Activated naive CD8-positive, alpha-beta T cell treated with anti-CD3 and anti-CD28 coated beads, Interleukin-2, amount 10 ng/mL, durations not matched to agents 7 days and 5 days (primary cell): ENCODE measurements around the gene CATSPERD. TPM values are rescaled to one million over a fixed set of nuclear protein-coding genes. Genes with fewer than 3 reads are reported as not detected.
A peak's percentile ranks its signal among the peaks of the same experiment; 100 is the strongest.

Experiments used
- ATAC-seq: fragments of 150-1000 bp; cut with Tn5 transposase; one replicate; pipeline ENCODE4 v1.10.0; 2021; ENCODE audit warnings: low read depth, moderate library complexity
- POLR2A ChIA-PET: fragments of 350-600 bp; sonication (Branson Sonifier 250); formaldehyde crosslinking; loops from one replicate; lab custom pipeline; 2021; ENCODE audit warnings: antibody characterized with exemption; lab: Charles Lee
- DNase-seq: peaks from one replicate; pipeline ENCODE4 v3.0.0; 2021
- H3K27ac Mint-ChIP-seq: one replicate; pipeline ENCODE4 v1.8.0; 2022; ENCODE audit warnings: mild to moderate bottlenecking, mixed read lengths
- H3K27me3 Mint-ChIP-seq: one replicate; pipeline ENCODE4 v1.8.0; 2022; ENCODE audit warnings: mild to moderate bottlenecking, moderate library complexity, mixed read lengths
- H3K36me3 Mint-ChIP-seq: one replicate; pipeline ENCODE4 v1.8.0; 2021; ENCODE audit warnings: mild to moderate bottlenecking, mixed read lengths
- H3K4me1 Mint-ChIP-seq: one replicate; pipeline ENCODE4 v1.8.0; 2021; ENCODE audit warnings: mixed read lengths
- H3K4me3 Mint-ChIP-seq: one replicate; pipeline ENCODE4 v1.8.0; 2022; ENCODE audit warnings: mild to moderate bottlenecking, moderate library complexity, mixed read lengths
- H3K9me3 Mint-ChIP-seq: one replicate; pipeline ENCODE4 v1.8.0; 2021; ENCODE audit warnings: mixed read lengths
- total RNA-seq, 2 experiments: library from RNA; stranded (reverse); gene quantifications; one replicate each; pipeline ENCODE4 v1.2.3, GENCODE V29; 2021

Gene CATSPERD, protein sequence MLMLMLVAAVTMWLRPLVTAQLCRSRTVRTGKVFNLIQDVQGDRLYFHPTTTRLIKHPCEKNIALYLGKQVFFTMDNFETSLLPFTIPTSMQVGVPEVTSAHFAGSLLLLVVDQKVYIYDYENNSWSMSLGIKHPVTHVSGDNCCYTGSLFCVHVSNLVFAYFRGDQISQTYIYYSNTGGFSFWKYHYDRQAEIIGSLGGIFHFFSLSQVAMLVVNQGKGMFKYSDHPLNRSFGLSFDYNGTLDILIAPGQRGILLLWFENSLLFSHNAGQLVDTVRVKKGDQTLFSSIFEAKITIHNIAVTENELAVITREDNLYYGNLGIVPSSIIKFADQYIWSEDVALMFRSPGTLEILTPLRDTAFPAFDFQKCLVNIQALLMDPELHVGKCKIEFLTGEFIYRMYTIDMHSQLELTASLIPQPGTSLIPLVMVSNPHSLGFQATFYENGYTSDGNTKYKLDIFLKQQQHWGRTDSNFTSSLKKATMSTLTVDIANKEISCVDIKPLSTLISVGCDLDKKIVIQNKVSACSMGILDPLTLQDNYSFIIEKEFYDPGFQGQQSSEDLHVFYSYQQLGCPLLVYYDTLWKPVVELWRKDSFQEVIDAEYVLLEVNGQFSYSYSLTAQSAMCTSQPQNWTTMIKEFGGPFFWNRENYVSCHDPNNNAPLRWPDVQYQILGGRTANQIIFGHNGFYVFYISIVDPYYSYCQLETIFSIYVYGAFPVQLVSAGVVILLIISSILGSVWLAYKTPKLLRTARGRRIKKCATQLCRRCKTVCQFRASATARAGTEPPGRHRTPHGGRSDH
- not detected for total RNA-seq

DNA sequence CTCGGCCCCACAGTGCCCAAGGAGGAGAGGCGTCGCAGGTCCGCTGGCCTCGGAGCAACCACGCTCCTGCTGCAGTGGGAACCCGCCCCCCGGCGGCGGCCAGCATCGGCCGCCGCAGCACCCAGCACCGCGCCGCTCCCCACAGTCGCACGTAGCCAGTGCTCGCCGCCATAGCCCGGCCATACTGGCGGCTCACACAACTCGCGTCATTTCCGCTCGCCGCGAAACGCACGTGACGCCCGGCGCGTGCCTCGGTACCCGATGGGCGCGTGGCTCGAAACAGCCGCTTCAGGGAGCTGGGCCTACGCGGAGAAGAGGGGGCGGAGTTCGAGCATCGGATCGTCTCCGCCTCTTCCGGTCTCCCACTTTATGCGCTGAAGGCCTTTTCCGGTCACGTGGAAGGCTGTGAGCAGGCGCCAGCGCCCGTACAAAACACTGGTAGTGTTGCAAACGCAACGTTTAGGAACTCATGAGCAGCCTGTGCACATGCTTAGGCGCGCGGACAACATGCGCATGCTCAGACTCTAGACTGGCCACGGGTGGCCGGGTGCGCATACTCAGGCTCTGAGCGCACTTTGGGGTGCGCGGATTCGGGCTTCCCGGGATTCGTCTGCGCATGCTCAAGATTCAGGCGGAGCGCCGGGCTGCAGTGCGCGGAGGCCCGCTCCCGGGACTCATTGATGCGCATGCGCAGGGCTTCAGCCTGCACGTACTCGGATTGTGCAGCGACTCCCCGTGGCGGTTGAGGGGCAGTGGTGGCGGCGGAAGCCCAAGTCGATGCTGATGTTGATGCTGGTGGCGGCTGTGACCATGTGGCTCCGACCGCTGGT, at the start of gene CATSPERD, which contains the start of gene LONP1:
CATSPERD (plus strand) TSS at position 677 of the 830 bp plus-strand sequence; CDS start at position 778, 101 bp downstream.
LONP1 (minus strand) TSS at position 186 of the 830 bp plus-strand sequence; CDS start at position 172, 14 bp downstream.
- H3K4me3 Mint-ChIP-seq: peak within 1 kb of the TSS; percentile 97

DNA sequence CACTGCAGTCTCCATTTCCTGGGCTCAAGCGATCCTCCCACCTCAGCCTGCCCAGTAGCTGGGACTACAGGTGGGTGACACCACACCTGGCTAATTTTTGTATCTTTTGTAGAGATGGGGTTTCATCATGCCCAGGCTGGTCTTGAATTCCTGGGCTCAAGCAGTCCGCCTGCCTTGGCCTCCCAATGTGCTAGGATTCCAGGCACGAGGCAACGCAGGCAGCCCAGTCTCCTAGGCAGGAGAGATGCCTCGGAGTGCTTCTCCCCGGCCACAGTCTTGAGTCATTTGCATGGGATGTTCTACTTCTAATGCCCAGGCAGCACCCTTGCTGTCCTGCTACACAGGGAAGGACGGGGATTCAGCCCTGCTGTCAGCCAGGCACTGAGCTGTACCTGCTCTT, 48.8 kb upstream of the CATSPERD start:
- peaks cover 1% of the 10 kb centered on the region for H3K9me3 Mint-ChIP-seq
- POLR2A ChIA-PET: no interaction called here
- H3K4me3 Mint-ChIP-seq: no peak overlapping the region
- ATAC-seq (no peak), DNase-seq (no peak)
- no peaks in the 10 kb centered on the region for H3K27me3 Mint-ChIP-seq
- peaks cover 17% of the 10 kb centered on the region for H3K36me3 Mint-ChIP-seq
- peaks cover 3% of the 10 kb centered on the region for H3K4me1 Mint-ChIP-seq
- no peak overlapping the region for H3K27ac Mint-ChIP-seq

More for the DNA sequence above, at the start of gene CATSPERD, which contains the start of gene LONP1:
- Mint-ChIP-seq H3K27ac (peak within 1 kb of the TSS; percentile 95), H3K4me1 (peaks cover 20% of the 10 kb centered on the region), H3K36me3 (peaks cover 20% of the 10 kb centered on the region), H3K27me3 (peaks cover 3% of the 10 kb centered on the region), H3K9me3 (no peaks in the 10 kb centered on the region)
- peak; percentile 86 for ATAC-seq
- DNase-seq: peak; percentile 98
- POLR2A ChIA-PET: interaction anchor here (0.5 to 4.6 kb wide), 12 partner anchors 14 to 1631 kb away, joined by 3 to 60 read pairs (median 7); partner anchors contain the start of genes CLPP, DUS3L, KDM4B and NDUFA11

DNA sequence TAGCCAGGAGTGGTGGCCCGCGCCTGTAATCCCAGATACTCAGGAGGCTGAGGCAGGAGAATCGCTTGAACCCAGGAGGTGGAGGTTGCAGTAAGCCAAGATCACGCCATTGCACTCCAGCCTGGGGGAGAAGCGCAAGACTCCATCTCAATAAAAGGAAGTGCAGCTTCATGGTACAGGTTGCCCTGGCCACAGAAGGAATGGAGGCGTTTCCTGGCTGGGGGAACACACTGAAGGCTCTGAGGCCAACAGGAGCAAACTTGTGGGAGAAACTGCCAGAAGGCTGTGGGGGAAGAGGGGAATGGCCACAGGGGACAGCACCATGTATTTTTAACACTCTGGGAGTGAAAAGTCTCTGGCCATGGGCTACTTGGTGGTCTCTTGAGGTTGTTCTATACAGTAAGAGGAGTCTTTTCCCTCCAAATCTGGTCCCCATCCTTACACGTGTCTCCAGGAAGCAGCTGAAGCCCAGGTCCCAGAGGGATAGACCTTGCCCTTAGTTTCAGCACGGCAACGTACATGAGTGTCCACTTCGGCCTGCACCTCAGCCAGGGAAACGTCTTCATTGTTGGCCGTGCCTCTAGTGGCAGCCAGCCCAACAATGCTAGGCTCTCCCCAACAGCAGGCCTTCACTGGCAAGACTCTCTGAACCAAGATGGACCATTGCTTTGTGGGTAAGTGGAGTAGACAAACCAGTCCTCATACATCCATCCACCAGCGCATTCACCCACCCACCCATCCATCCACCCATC, 47.6 kb upstream of the CATSPERD start:
- no peak for ATAC-seq
- no peak overlapping the region for H3K4me3 Mint-ChIP-seq
- peaks cover 1% of the 10 kb centered on the region for H3K9me3 Mint-ChIP-seq
- no peak overlapping the region for H3K27ac Mint-ChIP-seq
- POLR2A ChIA-PET: no interaction called here
- H3K4me1 Mint-ChIP-seq: peaks cover 3% of the 10 kb centered on the region
- H3K27me3 Mint-ChIP-seq: no peaks in the 10 kb centered on the region
- no peak for DNase-seq
- H3K36me3 Mint-ChIP-seq: peaks cover 13% of the 10 kb centered on the region

DNA sequence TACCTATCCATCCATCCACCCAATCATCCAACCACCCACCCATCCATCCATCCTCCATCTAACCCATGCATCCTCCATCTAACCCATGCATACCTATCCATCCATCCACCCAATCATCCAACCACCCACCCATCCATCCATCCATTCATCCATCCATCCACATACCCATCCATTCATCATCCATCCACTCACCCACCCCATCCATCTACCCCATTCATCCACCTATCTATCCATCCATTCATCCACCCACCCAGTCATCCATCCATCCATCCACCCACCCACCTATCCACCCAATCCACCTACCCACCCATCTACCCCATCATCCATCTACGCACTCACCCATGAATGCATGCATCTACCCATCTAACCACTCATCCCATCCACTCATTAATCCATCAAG, 46.7 kb upstream of the CATSPERD start:
- POLR2A ChIA-PET: no interaction called here
- Mint-ChIP-seq H3K27ac (no peak overlapping the region), H3K36me3 (peaks cover 13% of the 10 kb centered on the region), H3K4me3 (no peak overlapping the region), H3K4me1 (peaks cover 3% of the 10 kb centered on the region), H3K9me3 (peaks cover 1% of the 10 kb centered on the region), H3K27me3 (no peaks in the 10 kb centered on the region)
- no peak for DNase-seq
- no peak for ATAC-seq

DNA sequence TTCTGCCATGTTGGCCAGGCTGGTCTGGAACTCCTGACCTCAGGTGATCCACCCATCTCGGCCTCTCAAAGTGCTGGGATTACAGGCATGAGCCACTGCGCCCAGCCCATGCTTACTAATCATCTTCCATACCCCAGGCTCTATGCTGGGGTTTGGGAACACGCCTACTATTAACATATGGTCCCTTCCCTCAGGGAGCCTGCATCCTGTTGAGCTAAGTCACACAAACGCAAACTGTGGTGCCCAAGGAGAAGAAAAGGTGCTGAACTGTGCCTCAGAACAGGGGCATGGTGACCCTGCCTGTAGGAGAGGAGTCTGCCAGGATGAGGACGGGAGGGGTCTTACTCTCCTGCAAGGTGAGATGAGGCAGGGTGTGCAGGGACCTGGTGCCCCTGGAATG, 45.7 kb upstream of the CATSPERD start:
- Mint-ChIP-seq H3K4me3 (no peak overlapping the region), H3K4me1 (peaks cover 6% of the 10 kb centered on the region), H3K27ac (no peak overlapping the region), H3K27me3 (no peaks in the 10 kb centered on the region), H3K9me3 (peaks cover 1% of the 10 kb centered on the region), H3K36me3 (peaks cover 8% of the 10 kb centered on the region)
- DNase-seq (no peak), ATAC-seq (no peak)
- POLR2A ChIA-PET: no interaction called here

DNA sequence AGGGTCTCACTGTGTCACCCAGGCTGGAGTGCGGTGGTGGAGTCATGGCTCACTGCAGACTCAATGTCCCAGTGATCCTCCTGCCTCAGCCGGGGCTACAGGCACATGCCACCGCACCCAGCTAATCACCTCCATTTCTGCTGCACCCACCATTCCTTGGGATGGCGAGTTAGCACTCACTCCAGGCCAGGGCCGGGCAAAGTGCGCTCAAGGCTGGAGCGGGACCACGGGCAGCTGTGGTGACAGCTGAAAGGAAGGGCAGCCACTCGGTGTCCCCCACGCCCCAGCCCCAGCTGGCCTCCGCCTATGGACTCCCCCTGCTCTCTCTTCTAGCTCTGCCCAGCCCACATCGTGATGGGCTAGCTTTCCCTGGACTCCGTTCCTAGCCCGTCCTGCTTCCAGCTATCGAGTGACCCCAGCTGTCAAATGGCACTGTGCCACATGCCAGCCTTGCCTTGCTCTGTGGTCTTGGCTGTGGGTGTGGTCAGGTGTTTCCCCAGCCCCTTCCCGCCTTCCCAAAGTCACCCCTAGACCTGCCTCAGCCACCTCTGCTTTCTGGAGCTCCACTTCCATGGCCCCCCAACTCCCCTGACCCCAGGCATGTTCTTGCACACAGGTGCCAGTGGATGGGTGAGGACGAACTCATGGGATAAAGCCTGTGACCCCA, 44.2 kb upstream of the CATSPERD start:
- H3K9me3 Mint-ChIP-seq: peaks cover 1% of the 10 kb centered on the region
- ATAC-seq: no peak
- POLR2A ChIA-PET: interaction anchor here (1.1 to 1.3 kb wide), 3 partner anchors 10 to 54 kb away, joined by 3 to 5 read pairs (median 4); partner anchors contain the start of genes SAFB and SAFB2
- no peaks in the 10 kb centered on the region for H3K27me3 Mint-ChIP-seq
- H3K4me1 Mint-ChIP-seq: peaks cover 9% of the 10 kb centered on the region
- DNase-seq: no peak
- peak overlapping the region; percentile 73 for H3K27ac Mint-ChIP-seq
- no peak overlapping the region for H3K4me3 Mint-ChIP-seq
- H3K36me3 Mint-ChIP-seq: peaks cover 8% of the 10 kb centered on the region

DNA sequence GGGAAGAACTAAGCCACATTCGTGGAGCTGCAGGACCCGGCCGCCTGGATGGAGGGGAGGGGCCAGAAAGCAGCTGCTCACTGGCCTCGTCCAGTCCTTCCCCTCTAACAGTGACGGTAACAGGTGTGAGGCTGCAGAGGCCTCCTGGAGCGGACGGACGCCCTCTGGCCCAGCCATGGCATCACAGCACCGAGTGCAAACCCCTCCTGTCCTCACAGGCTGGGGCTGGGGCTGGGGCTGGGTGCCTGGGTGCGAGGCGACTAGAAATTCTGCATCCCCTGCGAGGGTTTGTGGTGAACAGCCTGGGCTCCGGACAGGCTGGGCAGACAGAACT, 43.7 kb upstream of the CATSPERD start:
- Mint-ChIP-seq H3K9me3 (peaks cover 1% of the 10 kb centered on the region), H3K27ac (no peak overlapping the region), H3K4me1 (peaks cover 13% of the 10 kb centered on the region), H3K36me3 (peaks cover 8% of the 10 kb centered on the region), H3K27me3 (no peaks in the 10 kb centered on the region), H3K4me3 (no peak overlapping the region)
- POLR2A ChIA-PET: interaction anchor here (1.1 to 1.3 kb wide), 3 partner anchors 10 to 54 kb away, joined by 3 to 5 read pairs (median 4); partner anchors contain the start of genes SAFB and SAFB2
- DNase-seq: no peak
- no peak for ATAC-seq

DNA sequence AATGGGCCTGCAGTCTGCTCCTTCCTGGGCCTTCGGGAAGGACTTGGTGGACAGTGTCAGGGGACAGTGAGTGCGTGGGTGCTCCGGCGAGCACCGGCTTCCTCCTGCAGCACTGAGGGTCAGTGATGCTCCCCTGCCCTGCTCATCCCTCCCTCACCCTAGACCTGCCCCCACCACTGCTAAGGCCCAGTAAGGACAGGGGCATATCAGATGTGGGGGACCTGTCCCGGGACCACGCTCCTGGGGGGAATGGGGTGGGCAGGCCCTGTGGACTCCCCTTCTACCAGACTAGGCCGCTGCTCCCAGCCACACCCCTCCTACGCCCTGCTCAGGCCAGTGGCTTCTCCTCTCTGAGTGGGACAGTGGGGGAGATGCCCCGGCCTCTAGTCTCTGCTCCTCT, 43.3 kb upstream of the CATSPERD start:
- H3K4me3 Mint-ChIP-seq: no peak overlapping the region
- H3K27me3 Mint-ChIP-seq: peaks cover 2% of the 10 kb centered on the region
- H3K9me3 Mint-ChIP-seq: peaks cover 1% of the 10 kb centered on the region
- H3K27ac Mint-ChIP-seq: no peak overlapping the region
- ATAC-seq (no peak), DNase-seq (no peak)
- POLR2A ChIA-PET: interaction anchor here (1.1 to 1.3 kb wide), 3 partner anchors 9 to 55 kb away, joined by 3 to 5 read pairs (median 4); partner anchors contain the start of genes SAFB and SAFB2
- peaks cover 8% of the 10 kb centered on the region for H3K36me3 Mint-ChIP-seq
- peaks cover 13% of the 10 kb centered on the region for H3K4me1 Mint-ChIP-seq

DNA sequence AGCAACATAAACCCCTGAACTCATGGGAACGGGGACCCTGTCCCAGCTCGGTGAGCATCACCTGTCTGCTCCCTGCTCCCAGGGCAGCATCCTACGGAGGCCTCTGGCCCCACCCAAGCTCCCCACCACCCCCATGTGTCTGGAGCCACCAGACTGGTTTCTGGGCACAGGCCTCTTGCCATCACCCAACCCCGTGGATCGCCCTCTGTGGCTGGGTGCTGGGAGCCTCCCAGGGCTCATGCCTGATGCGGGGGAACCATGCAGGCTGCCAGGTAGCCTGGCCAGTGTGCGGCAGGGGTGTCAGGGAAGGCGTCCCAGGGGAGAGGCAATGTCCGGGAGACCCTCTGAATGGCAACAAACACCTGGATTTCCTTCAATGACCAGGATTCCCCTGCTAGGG, 42.9 kb upstream of the CATSPERD start:
- POLR2A ChIA-PET: interaction anchor here (1.2 kb wide), 1 partner anchor 55 kb away, joined by 3 read pairs; the partner anchor contains the start of genes SAFB and SAFB2
- Mint-ChIP-seq H3K9me3 (peaks cover 1% of the 10 kb centered on the region), H3K27ac (no peak overlapping the region), H3K27me3 (peaks cover 5% of the 10 kb centered on the region), H3K4me1 (peaks cover 13% of the 10 kb centered on the region), H3K4me3 (no peak overlapping the region), H3K36me3 (peaks cover 8% of the 10 kb centered on the region)
- DNase-seq: no peak
- no peak for ATAC-seq

DNA sequence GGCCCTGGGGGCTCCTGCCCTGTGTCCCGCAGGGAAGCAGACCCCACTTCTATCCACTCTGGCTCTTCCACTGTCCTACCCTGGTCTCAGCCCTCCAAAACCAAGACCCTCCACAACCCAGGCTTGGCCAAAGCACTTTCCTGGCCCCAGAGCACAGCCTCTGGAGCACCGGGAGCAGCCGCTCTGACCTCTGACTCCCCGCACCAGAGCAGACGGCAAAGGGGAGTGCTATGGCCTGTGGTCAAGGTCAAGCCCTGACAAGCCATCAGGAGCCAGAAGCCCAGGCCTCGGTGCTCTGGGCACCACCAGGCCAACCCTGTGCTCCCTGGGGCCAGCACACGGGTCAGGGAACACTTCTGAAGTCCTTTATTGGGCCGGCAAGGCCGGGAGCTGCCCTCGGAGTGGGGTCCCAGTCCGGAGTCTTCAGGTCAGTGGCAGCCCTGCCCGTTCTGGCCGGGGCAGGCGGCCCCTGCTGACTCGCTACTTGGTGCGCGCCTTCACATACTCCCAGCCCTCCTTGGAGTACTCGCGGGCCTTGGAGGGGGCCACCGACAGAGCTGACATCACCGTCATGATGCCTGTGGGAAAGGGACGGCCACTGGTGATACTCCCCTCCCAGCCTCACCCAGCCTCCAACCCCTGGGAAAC, 42.2 kb upstream of the CATSPERD start:
- H3K4me1 Mint-ChIP-seq: peaks cover 13% of the 10 kb centered on the region
- no peak for DNase-seq
- H3K4me3 Mint-ChIP-seq: no peak overlapping the region
- H3K27ac Mint-ChIP-seq: no peak overlapping the region
- ATAC-seq: no peak
- POLR2A ChIA-PET: no interaction called here
- H3K36me3 Mint-ChIP-seq: peaks cover 5% of the 10 kb centered on the region
- peaks cover 1% of the 10 kb centered on the region for H3K9me3 Mint-ChIP-seq
- peaks cover 5% of the 10 kb centered on the region for H3K27me3 Mint-ChIP-seq

DNA sequence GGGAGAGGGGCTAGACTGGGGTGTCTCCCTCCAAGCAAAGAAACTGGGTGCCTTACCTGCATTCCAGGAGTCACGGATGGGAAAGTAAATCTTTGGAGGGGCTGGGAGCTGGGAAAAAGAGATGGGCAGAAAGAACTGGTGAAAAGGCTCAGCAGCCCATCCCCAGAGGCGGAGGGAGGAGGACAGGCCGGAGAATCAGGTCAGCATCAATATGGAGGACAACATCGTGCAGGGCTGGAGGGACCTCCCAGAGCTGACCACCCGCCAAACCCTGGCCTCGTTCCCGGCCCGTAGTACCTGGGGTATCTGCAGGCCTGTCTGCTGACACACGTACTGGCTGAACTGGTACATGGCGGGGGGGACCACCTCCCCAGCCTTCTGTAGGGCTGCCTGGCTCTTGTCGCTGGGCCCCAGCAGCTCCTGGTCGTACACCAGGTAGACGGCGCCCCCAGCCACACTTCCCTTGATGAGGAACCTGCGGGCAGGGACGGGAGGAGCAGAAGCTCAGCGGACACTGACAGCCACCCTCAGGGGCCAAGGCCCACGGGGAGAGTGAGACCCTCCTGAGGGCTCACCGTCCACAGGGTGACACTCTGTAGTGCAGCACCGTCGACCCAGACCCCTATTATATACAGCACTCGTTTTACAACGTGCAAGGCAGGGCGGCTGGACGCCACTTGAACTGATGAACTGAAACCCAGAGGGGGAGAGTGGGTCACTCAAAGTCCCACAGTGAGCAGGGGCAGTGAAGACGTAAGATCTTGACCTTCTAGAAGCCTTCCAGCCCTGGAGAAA, 41.0 kb upstream of the CATSPERD start:
- no peak for ATAC-seq
- peak overlapping the region; percentile 81 for H3K4me3 Mint-ChIP-seq
- H3K27me3 Mint-ChIP-seq: peaks cover 7% of the 10 kb centered on the region
- H3K36me3 Mint-ChIP-seq: peaks cover 1% of the 10 kb centered on the region
- POLR2A ChIA-PET: interaction anchor here (0.9 to 1.1 kb wide), 3 partner anchors 10 to 57 kb away, joined by 3 to 7 read pairs (median 6); partner anchors contain the start of genes RPL36, SAFB and SAFB2
- H3K9me3 Mint-ChIP-seq: no peaks in the 10 kb centered on the region
- H3K4me1 Mint-ChIP-seq: peaks cover 13% of the 10 kb centered on the region
- no peak for DNase-seq
- H3K27ac Mint-ChIP-seq: peak overlapping the region; percentile 90
